Spleen (tissue), 11 donors: ENCODE results near the gene ASGR2. TPM values are rescaled to one million over a fixed set of nuclear protein-coding genes. Genes with fewer than 3 reads are reported as not detected.
A peak's percentile ranks its signal among the peaks of the same experiment; 100 is the strongest.

ENCODE experiments used
- DNase-seq: peaks from one replicate; pipeline ENCODE4 v3.0.0-alpha.2; 2020
- H3K27ac ChIP-seq, 8 donors: fragments of 200-600 bp; sonication (generic) in 7 of 8; 1 replicate in 4 of 8; 2 replicates in 4 of 8; pipeline versions ENCODE4 v1.5.0 to v1.8.0; 2016 to 2021; ENCODE audit warnings: inconsistent platforms in 4 of 8, mild to moderate bottlenecking in 4 of 8, moderate library complexity in 1 of 8
- H3K27me3 ChIP-seq, 7 donors: fragments of 200-600 bp; sonication (generic) in 6 of 7; replicated peaks in 1 of 7; 1 replicate in 4 of 7; 2 replicates in 3 of 7; pipeline versions ENCODE4 v1.5.0 to v1.8.0; 2016 to 2021; ENCODE audit warnings: inconsistent platforms in 3 of 7, mild to moderate bottlenecking in 1 of 7
- H3K36me3 ChIP-seq, 6 donors: fragments of 200-600 bp; sonication (generic) in 5 of 6; 1 replicate in 4 of 6; 2 replicates in 2 of 6; pipeline versions ENCODE4 v1.5.0 to v1.8.0; 2016 to 2021; ENCODE audit warnings: inconsistent platforms in 2 of 6
- H3K4me1 ChIP-seq, 6 donors: fragments of 200-600 bp; sonication (generic) in 5 of 6; 1 replicate in 3 of 6; 2 replicates in 3 of 6; pipeline versions ENCODE4 v1.5.0 to v1.8.0; 2016 to 2021; ENCODE audit warnings: inconsistent platforms in 3 of 6
- H3K4me3 ChIP-seq, 8 donors: fragments of 200-600 bp; sonication (generic) in 7 of 8; 1 replicate in 4 of 8; 2 replicates in 4 of 8; pipeline versions ENCODE4 v1.5.0 to v1.8.0; 2016 to 2021; ENCODE audit warnings: inconsistent platforms in 4 of 8, mild to moderate bottlenecking in 4 of 8, moderate library complexity in 2 of 8
- H3K9me3 ChIP-seq, 8 donors: fragments of 200-600 bp; sonication (generic) in 7 of 8; 1 replicate in 4 of 8; 2 replicates in 4 of 8; pipeline versions ENCODE4 v1.5.0 to v1.8.0; 2016 to 2021; ENCODE audit warnings: inconsistent platforms in 4 of 8
- POLR2A ChIP-seq, 3 donors: fragments of 450-650 bp; IDR thresholded peaks; one replicate each; pipeline ENCODE4 v1.5.1; 2017; ENCODE audit warnings: antibody characterized with exemption in 3 of 3, mild to moderate bottlenecking in 1 of 3
- POLR2AphosphoS5 ChIP-seq, 3 donors: sonication (generic); formaldehyde crosslinking; IDR thresholded peaks; one replicate each; pipeline ENCODE4 v1.5.1; 2017; ENCODE audit warnings: antibody characterized with exemption in 3 of 3
- WGBS, 5 donors: extraction: QIAGEN DNeasy Blood & Tissue Kit in 3 of 5; methylation state at CpG; one replicate each; pipeline versions ENCODE4 v1.1.5 to v1.1.7; 2013 to 2018; 5-methylcytosine and 5-hydroxymethylcytosine counted together
- intact Hi-C: fragments of 100-400 bp; cut with DNase I; formaldehyde crosslinking; loops from one replicate; pipeline ENCODE4 v1.15.0; 2023; ENCODE audit warnings: low total_unique reads
- polyA plus RNA-seq, 3 donors: library from polyadenylated mRNA; stranded (reverse); fragments of 200-250 nt; gene quantifications; one replicate each; pipeline ENCODE4 v1.2.1, GENCODE V29; 2013
- total RNA-seq, 7 donors: library from RNA; depleted of rRNA in 3 of 7; stranded (reverse); fragments of >200 nt in 3 of 7; fragmentation: NEBNext Ultra II Directional in 4 of 7; extraction: Animal tissue kit (Norgen Biotek cat#: 25700) in 4 of 7; gene quantifications; one replicate each; pipeline versions ENCODE4 v1.1.0 to v1.2.1, GENCODE V29; 2016 to 2021
- TF ChIP-seq, protein P1 (sequence below), 11 experiments: fragments of 200-600 bp in 7 of 11; fragments of 450-650 bp in 4 of 11; sonication (generic) in 4 of 11; IDR thresholded peaks in 8 of 11; conservative IDR thresholded peaks in 3 of 11; 1 replicate in 7 of 11; 2 replicates in 4 of 11; pipeline versions ENCODE4 v1.4.0 to v1.8.0; 2016 to 2021; ENCODE audit warnings: antibody characterized with exemption in 11 of 11, inconsistent platforms in 4 of 11, mild to moderate bottlenecking in 1 of 11
- donor health status: healthy with polysubstance abuse.
- donor health status: DM: no; HTN: no; CAD: no; lungs with moderate emphysema.
- donor health status: DM: no; HTN: no; CAD: no.
- donor health status: Bipolar disorder and iron deficiency.
- donor health status: healthy.
- donor health status: DM: no; HTN: no; CAD: no.
- donor health status: DM: yes; HTN: yes; CAD: no.

ASGR2 gene
- total and polyA plus RNA-seq, 10 donors, result 2.3 to 35.1 (median 6.3) TPM; not detected in 1

DNA sequence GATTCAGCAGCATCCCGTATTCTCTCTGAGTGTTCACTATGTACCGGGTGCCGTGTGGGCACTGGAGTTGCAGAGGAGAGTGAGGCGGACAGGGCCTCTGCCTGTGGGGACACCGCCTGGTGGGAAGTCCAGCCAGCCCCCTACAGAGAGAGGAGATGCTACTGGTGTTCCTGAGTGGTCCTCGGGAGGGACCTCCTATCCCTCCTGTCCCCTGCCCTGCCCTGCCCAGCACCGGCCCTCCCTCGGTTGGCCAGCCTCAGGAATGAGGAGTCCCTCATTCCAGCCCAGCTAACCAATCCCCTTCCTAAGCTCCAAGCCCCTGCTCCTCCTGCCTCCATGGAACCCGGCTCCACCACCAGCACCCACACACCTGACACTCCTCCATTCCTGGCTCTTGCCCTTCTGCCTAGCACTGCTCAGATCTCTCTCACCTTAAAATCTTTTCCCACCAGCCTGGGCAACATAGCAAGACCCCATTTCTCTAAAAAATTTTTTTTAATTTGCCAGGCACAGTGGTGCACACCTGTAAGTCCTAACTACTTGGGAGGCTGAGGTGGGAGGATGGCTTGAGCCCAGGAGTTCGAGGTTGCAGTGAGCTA lies 2.0 kb downstream of the ASGR2 start:
- no peak for TF ChIP-seq POLR2AphosphoS5 (IDR thresholded peaks at IDR 0.05)
- TF ChIP-seq POLR2A (IDR thresholded peaks at IDR 0.05), result no peak
- TF ChIP-seq, protein P1, sequence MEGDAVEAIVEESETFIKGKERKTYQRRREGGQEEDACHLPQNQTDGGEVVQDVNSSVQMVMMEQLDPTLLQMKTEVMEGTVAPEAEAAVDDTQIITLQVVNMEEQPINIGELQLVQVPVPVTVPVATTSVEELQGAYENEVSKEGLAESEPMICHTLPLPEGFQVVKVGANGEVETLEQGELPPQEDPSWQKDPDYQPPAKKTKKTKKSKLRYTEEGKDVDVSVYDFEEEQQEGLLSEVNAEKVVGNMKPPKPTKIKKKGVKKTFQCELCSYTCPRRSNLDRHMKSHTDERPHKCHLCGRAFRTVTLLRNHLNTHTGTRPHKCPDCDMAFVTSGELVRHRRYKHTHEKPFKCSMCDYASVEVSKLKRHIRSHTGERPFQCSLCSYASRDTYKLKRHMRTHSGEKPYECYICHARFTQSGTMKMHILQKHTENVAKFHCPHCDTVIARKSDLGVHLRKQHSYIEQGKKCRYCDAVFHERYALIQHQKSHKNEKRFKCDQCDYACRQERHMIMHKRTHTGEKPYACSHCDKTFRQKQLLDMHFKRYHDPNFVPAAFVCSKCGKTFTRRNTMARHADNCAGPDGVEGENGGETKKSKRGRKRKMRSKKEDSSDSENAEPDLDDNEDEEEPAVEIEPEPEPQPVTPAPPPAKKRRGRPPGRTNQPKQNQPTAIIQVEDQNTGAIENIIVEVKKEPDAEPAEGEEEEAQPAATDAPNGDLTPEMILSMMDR (IDR thresholded peaks at IDR 0.05 in 8 of 11, conservative IDR thresholded peaks at IDR 0.05 in 3 of 11), result no peak
- Histone ChIP-seq H3K9me3 (peaks cover 0 to 3% (median 0%) of the 10 kb centered on the region in 8 donors), H3K27ac (peak overlapping the region in 3 of 8 donors; percentile 16 to 33 (median 30)), H3K4me1 (peaks cover 0 to 28% (median 0%) of the 10 kb centered on the region in 6 donors), H3K36me3 (no peaks in the 10 kb centered on the region), H3K27me3 (peaks cover 0 to 15% (median 0%) of the 10 kb centered on the region in 7 donors), H3K4me3 (no peak overlapping the region)
- intact Hi-C loops, result no loop called here
- DNase-seq, result no peak
- WGBS, 5 donors, result 68 to 84% (median 83%) methylated on average over 10 of the region's 10 CpGs

DNA sequence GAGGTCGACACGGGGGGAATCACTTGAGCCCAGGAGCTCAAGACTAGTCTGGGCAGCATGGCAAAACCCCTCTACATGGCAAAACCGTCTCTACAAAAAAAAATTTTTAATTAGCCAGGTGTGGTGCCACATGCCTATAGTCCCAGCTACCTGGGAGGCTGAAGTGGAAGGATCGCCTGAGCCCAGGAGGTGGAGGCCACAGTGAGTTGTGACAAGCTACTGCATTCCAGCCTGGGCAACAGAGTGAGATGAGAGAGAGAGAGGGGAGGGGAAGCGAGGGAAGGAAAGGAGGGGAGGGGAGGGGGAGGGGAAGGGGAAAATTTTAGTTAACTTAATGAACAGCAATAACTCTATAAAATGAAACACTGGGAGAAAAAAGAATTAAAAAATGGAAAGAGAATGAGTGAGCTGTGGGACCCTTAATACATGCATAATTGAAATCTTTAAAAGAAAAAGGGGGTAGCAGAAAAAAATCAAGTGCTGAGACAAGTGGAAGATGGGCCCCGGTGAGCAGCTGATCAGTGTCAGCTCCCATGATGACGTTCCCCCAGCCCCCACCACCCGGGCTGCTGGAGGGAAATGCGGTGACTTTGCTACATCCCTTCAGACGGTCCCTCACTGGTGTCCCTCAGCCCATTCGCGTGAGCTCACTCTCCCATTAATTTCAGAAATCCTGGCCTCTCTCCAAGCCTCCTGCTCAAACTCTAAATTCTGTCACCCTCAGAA lies 2.7 kb downstream of the ASGR2 start:
- Histone ChIP-seq H3K9me3 (no peaks in the 10 kb centered on the region), H3K27ac (peak overlapping the region in 3 of 8 donors; percentile 16 to 33 (median 30)), H3K27me3 (peaks cover 0 to 15% (median 0%) of the 10 kb centered on the region in 7 donors), H3K36me3 (no peaks in the 10 kb centered on the region), H3K4me3 (no peak overlapping the region), H3K4me1 (peaks cover 0 to 28% (median 0%) of the 10 kb centered on the region in 6 donors)
- DNase-seq, result no peak
- intact Hi-C loops, result no loop called here
- WGBS, 5 donors, result 44 to 62% (median 47%) methylated on average over 11 to 12 of the region's 12 CpGs
- TF ChIP-seq, protein P1 (IDR thresholded peaks at IDR 0.05 in 8 of 11, conservative IDR thresholded peaks at IDR 0.05 in 3 of 11), result no peak
- no peak for TF ChIP-seq POLR2A (IDR thresholded peaks at IDR 0.05)
- TF ChIP-seq POLR2AphosphoS5 (IDR thresholded peaks at IDR 0.05), result no peak

- Histone ChIP-seq H3K27me3 (peaks cover 0 to 15% (median 0%) of the 10 kb centered on the region in 7 donors), H3K36me3 (no peaks in the 10 kb centered on the region), H3K27ac (no peak overlapping the region), H3K4me3 (no peak overlapping the region), H3K4me1 (peaks cover 0 to 25% (median 0%) of the 10 kb centered on the region in 6 donors), H3K9me3 (no peaks in the 10 kb centered on the region)
- TF ChIP-seq POLR2AphosphoS5 (IDR thresholded peaks at IDR 0.05), result no peak
- no peak for TF ChIP-seq POLR2A (IDR thresholded peaks at IDR 0.05)
- TF ChIP-seq, protein P1 (IDR thresholded peaks at IDR 0.05 in 8 of 11, conservative IDR thresholded peaks at IDR 0.05 in 3 of 11), result no peak
- 57 to 70% (median 62%) methylated on average over 11 of the region's 11 CpGs for WGBS, 5 donors
- intact Hi-C loops, result no loop called here
- no peak for DNase-seq
Observed at GRCh38 chr17:7110617-7111306, 3.9 kb downstream of the ASGR2 start.
